OCI-LY3 (cell line): Measurements from ENCODE around the gene DHRS7.

Experiments used
- H2AFZ ChIP-seq: fragments of 200-600, 300-600 bp; shearing (Covaris generic); 2 replicates; pipeline ENCODE4 v1.6.0; 2014; ENCODE audit warnings: antibody characterized with exemption, low read depth, low read length
- H3K27ac ChIP-seq: fragments of 200-600, 300-600 bp; sonication (generic); 2 replicates; pipeline ENCODE4 v1.5.1; 2014; ENCODE audit warnings: mild to moderate bottlenecking, low read length, moderate library complexity, mixed read lengths
- H3K27me3 ChIP-seq: fragments of 200-600, 300-600 bp; sonication (generic); 2 replicates; pipeline ENCODE4 v1.6.1; 2014; ENCODE audit warnings: low read depth, low read length, mixed read lengths
- H3K36me3 ChIP-seq: fragments of 200-600, 300-600 bp; sonication (generic); replicated peaks from 2 replicates; pipeline ENCODE3; 2014; ENCODE audit warnings: low read depth, low read length, mixed read lengths
- H3K4me1 ChIP-seq: fragments of 300-600, 200-600 bp; sonication (generic); 2 replicates; pipeline ENCODE4 v1.6.1; 2014; ENCODE audit warnings: low read length, mixed read lengths
- H3K4me2 ChIP-seq: fragments of 200-600, 300-600 bp; sonication (generic); 2 replicates; pipeline ENCODE4 v1.6.1; 2014; ENCODE audit warnings: low read length, mixed read lengths
- H3K4me3 ChIP-seq: fragments of 300-600, 200-600 bp; sonication (generic); 2 replicates; pipeline ENCODE4 v1.5.1; 2014; ENCODE audit warnings: antibody characterized with exemption, mild to moderate bottlenecking, low read length, moderate library complexity
- H3K79me2 ChIP-seq: fragments of 300-600, 200-600 bp; shearing (Covaris generic); 2 replicates; pipeline ENCODE4 v1.6.1; 2014; ENCODE audit warnings: mild to moderate bottlenecking, low read length, mixed read lengths
- H3K9ac ChIP-seq: fragments of 300-600, 200-600 bp; shearing (Covaris generic); 2 replicates; pipeline ENCODE4 v1.6.0; 2014; ENCODE audit warnings: mild to moderate bottlenecking, low read length, moderate library complexity
- H3K9me3 ChIP-seq: fragments of 200-600, 300-600 bp; shearing (Covaris generic); 2 replicates; pipeline ENCODE4 v1.6.1; 2014; ENCODE audit warnings: low read length, mixed read lengths; ENCODE audit not compliant: insufficient read depth
- H4K20me1 ChIP-seq: fragments of 200-600, 300-600 bp; sonication (generic); 2 replicates; pipeline ENCODE4 v1.6.1; 2016; ENCODE audit warnings: low read length, mixed read lengths; ENCODE audit not compliant: insufficient read depth
- EZH2phosphoT487 ChIP-seq: fragments of 200-600 bp; shearing (Covaris generic); IDR thresholded peaks from 2 replicates; pipeline ENCODE4 v1.6.1; 2018; ENCODE audit warnings: antibody characterized with exemption, mixed run types, low read depth
- TF ChIP-seq, protein P1 (sequence below): fragments of 200-600, 300-600 bp; sonication (generic); IDR thresholded peaks from 2 replicates; pipeline ENCODE4 v1.5.1; 2014; ENCODE audit warnings: antibody characterized with exemption, low read length, low read depth

Gene DHRS7

DNA sequence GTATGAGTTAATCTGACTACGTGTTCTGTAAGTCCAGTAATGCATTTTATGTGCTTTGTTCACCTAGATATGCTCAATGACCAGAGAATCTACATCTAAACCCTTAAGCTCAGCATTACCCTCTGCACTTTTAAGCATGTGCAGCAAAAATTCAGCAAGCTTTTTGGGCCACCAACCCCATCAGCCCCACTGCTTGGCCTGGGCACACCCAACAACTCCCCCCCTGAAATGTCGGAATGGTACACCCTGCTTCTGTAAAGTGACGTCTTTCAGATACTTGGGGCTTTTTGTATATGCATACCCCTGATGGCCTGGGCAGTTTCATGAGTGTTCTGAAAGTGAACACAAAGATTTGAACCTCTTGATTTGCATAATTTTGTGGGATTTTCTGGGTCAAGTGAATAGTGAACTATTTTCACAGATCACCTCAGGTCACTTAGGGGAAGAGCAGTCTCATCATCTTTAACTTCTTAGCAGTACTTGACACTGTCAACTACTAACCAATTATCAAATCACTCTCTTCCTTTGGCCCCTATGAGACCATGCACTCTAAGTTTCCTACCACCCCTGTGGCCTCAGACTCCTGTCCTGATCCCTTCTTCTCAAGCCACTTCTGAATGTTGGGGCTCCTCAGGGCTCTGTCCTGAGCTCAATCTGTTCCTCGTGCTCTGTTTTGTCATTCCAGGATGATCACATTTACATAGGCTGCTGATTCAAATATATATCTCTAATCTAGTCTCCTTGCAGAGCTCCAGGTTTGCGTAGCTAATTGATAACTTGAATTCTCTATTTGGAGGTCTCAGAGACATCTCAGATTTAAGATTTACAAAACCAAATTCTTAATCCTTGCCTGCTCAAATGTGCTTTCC, 47.5 kb upstream of the DHRS7 start:
- Histone ChIP-seq H3K27me3 (no peaks in the 10 kb centered on the region), H3K4me2 (peak overlapping the region; percentile 71), H3K4me1 (peaks cover 79% of the 10 kb centered on the region), H3K4me3 (peak overlapping the region; percentile 62), H2AFZ (peak overlapping the region; percentile 58; the same call in 1 of the 2 replicates), H3K9ac (peak overlapping the region; percentile 66), H4K20me1 (no peaks in the 10 kb centered on the region), H3K27ac (peak overlapping the region; percentile 94), H3K36me3 (no peaks in the 10 kb centered on the region), H3K9me3 (no peaks in the 10 kb centered on the region), H3K79me2 (no peaks in the 10 kb centered on the region)
- TF ChIP-seq, protein P1, sequence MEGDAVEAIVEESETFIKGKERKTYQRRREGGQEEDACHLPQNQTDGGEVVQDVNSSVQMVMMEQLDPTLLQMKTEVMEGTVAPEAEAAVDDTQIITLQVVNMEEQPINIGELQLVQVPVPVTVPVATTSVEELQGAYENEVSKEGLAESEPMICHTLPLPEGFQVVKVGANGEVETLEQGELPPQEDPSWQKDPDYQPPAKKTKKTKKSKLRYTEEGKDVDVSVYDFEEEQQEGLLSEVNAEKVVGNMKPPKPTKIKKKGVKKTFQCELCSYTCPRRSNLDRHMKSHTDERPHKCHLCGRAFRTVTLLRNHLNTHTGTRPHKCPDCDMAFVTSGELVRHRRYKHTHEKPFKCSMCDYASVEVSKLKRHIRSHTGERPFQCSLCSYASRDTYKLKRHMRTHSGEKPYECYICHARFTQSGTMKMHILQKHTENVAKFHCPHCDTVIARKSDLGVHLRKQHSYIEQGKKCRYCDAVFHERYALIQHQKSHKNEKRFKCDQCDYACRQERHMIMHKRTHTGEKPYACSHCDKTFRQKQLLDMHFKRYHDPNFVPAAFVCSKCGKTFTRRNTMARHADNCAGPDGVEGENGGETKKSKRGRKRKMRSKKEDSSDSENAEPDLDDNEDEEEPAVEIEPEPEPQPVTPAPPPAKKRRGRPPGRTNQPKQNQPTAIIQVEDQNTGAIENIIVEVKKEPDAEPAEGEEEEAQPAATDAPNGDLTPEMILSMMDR: no peak
- TF ChIP-seq EZH2phosphoT487: no peak

GRCh38 chr14:60211153-60211552, 46.0 kb upstream of the DHRS7 start:
- Histone ChIP-seq H4K20me1 (no peaks in the 10 kb centered on the region), H3K9me3 (no peaks in the 10 kb centered on the region), H3K79me2 (no peaks in the 10 kb centered on the region), H3K4me3 (no peak overlapping the region), H2AFZ (no peak overlapping the region), H3K4me2 (no peak overlapping the region), H3K4me1 (peaks cover 79% of the 10 kb centered on the region), H3K36me3 (no peaks in the 10 kb centered on the region), H3K9ac (no peak overlapping the region), H3K27ac (no peak overlapping the region), H3K27me3 (no peaks in the 10 kb centered on the region)
- TF ChIP-seq, protein P1: no peak
- no peak for TF ChIP-seq EZH2phosphoT487

DNA sequence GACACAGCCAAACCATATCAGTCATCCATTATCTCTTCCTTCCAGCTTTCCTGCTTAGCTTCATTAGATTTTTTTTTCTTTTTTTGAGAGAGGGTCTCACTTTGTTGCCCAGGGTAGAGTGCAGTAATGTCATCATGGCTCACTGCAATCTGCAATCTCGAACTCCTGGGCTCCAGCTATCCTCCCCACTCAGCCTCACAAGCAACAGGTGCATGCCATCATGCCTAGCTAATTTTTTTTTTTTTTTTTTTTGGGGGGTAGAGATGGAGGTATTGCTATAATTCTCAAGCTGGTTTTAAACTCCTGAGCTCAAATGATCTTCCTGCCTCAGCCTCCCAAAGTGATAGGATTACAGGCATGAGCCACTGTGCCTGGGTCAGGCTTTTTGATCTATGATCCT, 45.5 kb upstream of the DHRS7 start:
- H3K36me3 ChIP-seq: no peaks in the 10 kb centered on the region
- H3K79me2 ChIP-seq: no peaks in the 10 kb centered on the region
- no peak overlapping the region for H3K4me2 ChIP-seq
- no peak overlapping the region for H3K4me3 ChIP-seq
- no peak overlapping the region for H3K27ac ChIP-seq
- H3K27me3 ChIP-seq: no peaks in the 10 kb centered on the region
- no peak overlapping the region for H3K9ac ChIP-seq
- H4K20me1 ChIP-seq: no peaks in the 10 kb centered on the region
- no peaks in the 10 kb centered on the region for H3K9me3 ChIP-seq
- H2AFZ ChIP-seq: no peak overlapping the region
- peaks cover 79% of the 10 kb centered on the region for H3K4me1 ChIP-seq
- TF ChIP-seq, protein P1: no peak
- TF ChIP-seq EZH2phosphoT487: no peak

GRCh38 chr14:60206837-60207533, 41.8 kb upstream of the DHRS7 start:
- Histone ChIP-seq H3K4me2 (peak overlapping the region; percentile 82), H3K4me1 (peaks cover 73% of the 10 kb centered on the region), H3K79me2 (no peaks in the 10 kb centered on the region), H3K4me3 (peak overlapping the region; percentile 4; the same call in 1 of the 2 replicates), H3K9ac (no peak overlapping the region; the same call in 1 of the 2 replicates), H3K27me3 (no peaks in the 10 kb centered on the region), H4K20me1 (no peaks in the 10 kb centered on the region), H3K9me3 (no peaks in the 10 kb centered on the region), H2AFZ (no peak overlapping the region), H3K27ac (peak overlapping the region; percentile 93), H3K36me3 (no peaks in the 10 kb centered on the region)
- TF ChIP-seq, protein P1: no peak
- TF ChIP-seq EZH2phosphoT487: no peak
